IMR-90 (cell line): Measurements from ENCODE around the gene ANKRD63. TPM values are rescaled to one million over a fixed set of nuclear protein-coding genes. Genes with fewer than 3 reads are reported as not detected.

Experiments used
- ATAC-seq: fragments of 200-7000 bp; cut with Tn5 transposase; 2 replicates; pipeline ENCODE4 v1.9.1; 2020; ENCODE audit warnings: low read depth, mild to moderate bottlenecking, moderate library complexity
- BruUV-seq: library from RNA; stranded (reverse); fragments of 400-500 nt; replicated peaks from 2 replicates; lab custom pipeline; 2021; lab: Mats Ljungman, UMichigan
- CTCF ChIA-PET: fragments of 300-600 bp; formaldehyde crosslinking; extraction: SDS; loops from one replicate; lab custom pipeline; 2021; ENCODE audit warnings: antibody characterized with exemption; lab: Yijun Ruan, JAX
- POLR2A ChIA-PET: fragments of 300-600 bp; sonication (Branson Sonifier 250); formaldehyde crosslinking; loops from one replicate; lab custom pipeline; 2022; ENCODE audit warnings: antibody characterized with exemption; ENCODE audit not compliant: unreplicated experiment; lab: Charles Lee
- DNase-seq: peaks from one replicate; pipeline ENCODE4 v3.0.0; 2013
- H2AFZ ChIP-seq: replicated peaks from 2 replicates; pipeline ENCODE3; 2013; ENCODE audit warnings: low read length, mild to moderate bottlenecking; ENCODE audit not compliant: poor library complexity
- H2AK5ac ChIP-seq: 2 replicates; pipeline ENCODE4 v1.6.1; 2013; ENCODE audit warnings: low read depth, low read length, inconsistent platforms
- H2AK9ac ChIP-seq: replicated peaks from 2 replicates; pipeline ENCODE3; 2013; ENCODE audit warnings: mild to moderate bottlenecking, low read depth, low read length, moderate library complexity; ENCODE audit not compliant: poor library complexity
- H2BK120ac ChIP-seq: 2 replicates; pipeline ENCODE4 v1.6.1; 2013; ENCODE audit warnings: low read depth, low read length, inconsistent platforms
- H2BK15ac ChIP-seq: 3 replicates; pipeline ENCODE4 v1.6.1; 2013; ENCODE audit warnings: low read depth, low read length, inconsistent platforms
- H2BK20ac ChIP-seq: 2 replicates; pipeline ENCODE4 v1.6.1; 2013; ENCODE audit warnings: low read depth, mild to moderate bottlenecking, inconsistent platforms, low read length, moderate library complexity
- H2BK5ac ChIP-seq: 2 replicates; pipeline ENCODE4 v1.6.1; 2013; ENCODE audit warnings: mild to moderate bottlenecking, low read depth, low read length, inconsistent platforms; ENCODE audit not compliant: poor library complexity, severe bottlenecking
- H3K14ac ChIP-seq: replicated peaks from 2 replicates; pipeline ENCODE4 v1.6.1; 2013; ENCODE audit warnings: low read depth, low read length, inconsistent platforms
- H3K18ac ChIP-seq: 2 replicates; pipeline ENCODE4 v1.6.1; 2013; ENCODE audit warnings: low read depth, low read length, control low read depth
- H3K23ac ChIP-seq: 2 replicates; pipeline ENCODE4 v1.6.1; 2013; ENCODE audit warnings: low read depth, low read length, inconsistent platforms
- H3K27ac ChIP-seq: 2 replicates; pipeline ENCODE4 v1.5.1; 2013; ENCODE audit warnings: mild to moderate bottlenecking, control low read depth, low read length; ENCODE audit not compliant: insufficient read depth
- H3K27me3 ChIP-seq: 2 replicates; pipeline ENCODE4 v1.6.1; 2013; ENCODE audit warnings: low read length; ENCODE audit not compliant: control insufficient read depth, insufficient read depth
- H3K36me3 ChIP-seq: 2 replicates; pipeline ENCODE4 v1.6.1; 2013; ENCODE audit warnings: low read length, mixed read lengths; ENCODE audit not compliant: control insufficient read depth, insufficient read depth
- H3K4ac ChIP-seq: 2 replicates; pipeline ENCODE4 v1.6.1; 2013; ENCODE audit warnings: low read depth, low read length, inconsistent platforms
- H3K4me1 ChIP-seq: 2 replicates; pipeline ENCODE4 v1.6.1; 2013; ENCODE audit warnings: low read length, mixed read lengths; ENCODE audit not compliant: control insufficient read depth, insufficient read depth
- H3K4me2 ChIP-seq: 2 replicates; pipeline ENCODE4 v1.6.1; 2013; ENCODE audit warnings: low read depth, mild to moderate bottlenecking, control low read depth, low read length, moderate library complexity
- H3K4me3 ChIP-seq: 2 replicates; pipeline ENCODE4 v1.5.1; 2013; ENCODE audit warnings: low read depth, mild to moderate bottlenecking, control low read depth, low read length, moderate library complexity; ENCODE audit not compliant: insufficient read depth
- H3K56ac ChIP-seq: 2 replicates; pipeline ENCODE4 v1.6.1; 2013; ENCODE audit warnings: low read length, inconsistent platforms; ENCODE audit not compliant: insufficient read depth; ENCODE audit errors: extremely low read depth
- H3K79me1 ChIP-seq, 2 experiments: 2 replicates each; pipeline ENCODE4 v1.6.1; 2013; ENCODE audit warnings: low read length in 2 of 2, inconsistent platforms in 1 of 2, low read depth in 1 of 2
- H3K9ac ChIP-seq: 2 replicates; pipeline ENCODE4 v1.6.1; 2013; ENCODE audit warnings: low read depth, low read length, control low read depth
- H3K9me1 ChIP-seq: 2 replicates; pipeline ENCODE4 v1.6.1; 2013; ENCODE audit warnings: low read length, inconsistent platforms; ENCODE audit not compliant: insufficient read depth
- H3K9me3 ChIP-seq: 2 replicates; pipeline ENCODE4 v1.6.1; 2013; ENCODE audit warnings: low read length; ENCODE audit not compliant: control insufficient read depth, insufficient read depth
- H4K20me1 ChIP-seq: 2 replicates; pipeline ENCODE4 v1.6.1; 2013; ENCODE audit warnings: low read length, inconsistent platforms; ENCODE audit not compliant: insufficient read depth
- H4K5ac ChIP-seq: 2 replicates; pipeline ENCODE4 v1.6.1; 2013; ENCODE audit warnings: mild to moderate bottlenecking, low read depth, low read length, control low read depth
- H4K8ac ChIP-seq, 2 experiments: 2 replicates each; pipeline ENCODE4 v1.6.1; 2013; ENCODE audit warnings: low read depth in 2 of 2, low read length in 2 of 2, control low read depth in 1 of 2, inconsistent platforms in 1 of 2
- H4K91ac ChIP-seq: 2 replicates; pipeline ENCODE4 v1.6.1; 2013; ENCODE audit warnings: low read depth, low read length, inconsistent platforms; ENCODE audit not compliant: insufficient read depth
- BHLHE40 ChIP-seq: fragments of 150-350 bp; IDR thresholded peaks from 2 replicates; pipeline ENCODE4 v1.6.1; 2016; ENCODE audit warnings: mild to moderate bottlenecking, low read depth, low read length
- FOS ChIP-seq: fragments of 150-350 bp; IDR thresholded peaks from 2 replicates; pipeline ENCODE4 v1.6.1; 2016; ENCODE audit warnings: low read depth, low read length
- MAZ ChIP-seq: IDR thresholded peaks from 2 replicates; pipeline ENCODE4 v1.6.1; 2012; ENCODE audit warnings: low read depth, mild to moderate bottlenecking, low read length, improper control_type of control experiment, moderate library complexity, borderline replicate concordance
- MXI1 ChIP-seq: IDR thresholded peaks from 2 replicates; pipeline ENCODE4 v1.6.1; 2012; ENCODE audit warnings: low read depth, mild to moderate bottlenecking, low read length, moderate library complexity, borderline replicate concordance
- NFE2L2 ChIP-seq: fragments of 150-350 bp; IDR thresholded peaks from 2 replicates; pipeline ENCODE4 v1.6.1; 2016; ENCODE audit warnings: low read depth, mild to moderate bottlenecking, low read length
- POLR2A ChIP-seq: IDR thresholded peaks from 2 replicates; pipeline ENCODE4 v1.6.1; 2012; ENCODE audit warnings: mild to moderate bottlenecking, low read depth, low read length
- RCOR1 ChIP-seq: IDR thresholded peaks from 2 replicates; pipeline ENCODE4 v1.6.1; 2012; ENCODE audit warnings: mild to moderate bottlenecking, low read length, improper control_type of control experiment; ENCODE audit not compliant: insufficient replicate concordance
- SMC3 ChIP-seq: fragments of 150-350 bp; IDR thresholded peaks from 2 replicates; pipeline ENCODE4 v1.6.1; 2016; ENCODE audit warnings: low read depth, mild to moderate bottlenecking, antibody characterized with exemption, low read length, moderate library complexity
- USF2 ChIP-seq: fragments of 150-350 bp; IDR thresholded peaks from 2 replicates; pipeline ENCODE4 v1.6.1; 2017; ENCODE audit warnings: mild to moderate bottlenecking, antibody characterized with exemption, low read length, low read depth
- WGBS, 2 experiments: methylation state at CpG; one replicate each; pipeline versions ENCODE4 v1.1.5 to v1.1.7; 2013; ENCODE audit warnings: missing lambda C conversion rate in 2 of 2; ENCODE audit not compliant: insufficient read length in 1 of 2; ENCODE audit errors: extremely low coverage in 2 of 2; 5-methylcytosine and 5-hydroxymethylcytosine counted together
- dilution Hi-C: fragments of 300-500 bp; cut with HindIII; formaldehyde crosslinking; loops from one replicate; pipeline ENCODE4 v1.14.3; 2018; ENCODE audit warnings: low sequenced_read_pairs; ENCODE audit not compliant: unreplicated experiment
- in situ Hi-C: fragments of 300-500 bp; cut with MboI; formaldehyde crosslinking; loops from 3 replicates; pipeline ENCODE4 v1.14.3; 2019; ENCODE audit warnings: low sequenced_read_pairs, inconsistent platforms, mixed read lengths
- intact Hi-C: fragments of 100-400 bp; cut with micrococcal nuclease; formaldehyde crosslinking; loops from 2 replicates; pipeline ENCODE4 v1.10.0; 2022
- polyA plus RNA-seq, 3 experiments: library from polyadenylated mRNA; depleted of rRNA; stranded (reverse); fragments of >200 nt; gene quantifications; 2 replicates each; pipeline ENCODE4 v1.2.3, GENCODE V29; 2012; ENCODE audit warnings: low replicate concordance in 1 of 3
- total RNA-seq: library from RNA; depleted of rRNA; stranded (reverse); fragments of >200 nt; gene quantifications from 2 replicates; pipeline ENCODE4 v1.2.3, GENCODE V29; 2012
- TF ChIP-seq, protein P1 (sequence below): conservative IDR thresholded peaks from 2 replicates; pipeline ENCODE4 v1.5.1; 2012; ENCODE audit warnings: mild to moderate bottlenecking, low read depth, low read length, improper control_type of control experiment
- TF ChIP-seq, protein P2 (sequence below): fragments of 150-350 bp; IDR thresholded peaks from 2 replicates; pipeline ENCODE4 v1.6.1; 2016; ENCODE audit warnings: low read depth, mild to moderate bottlenecking, low read length, moderate library complexity, borderline replicate concordance

The ANKRD63 gene
- total and polyA plus RNA-seq, 2 of the 4 experiments (the other 2 are of a cell fraction): not detected

DNA sequence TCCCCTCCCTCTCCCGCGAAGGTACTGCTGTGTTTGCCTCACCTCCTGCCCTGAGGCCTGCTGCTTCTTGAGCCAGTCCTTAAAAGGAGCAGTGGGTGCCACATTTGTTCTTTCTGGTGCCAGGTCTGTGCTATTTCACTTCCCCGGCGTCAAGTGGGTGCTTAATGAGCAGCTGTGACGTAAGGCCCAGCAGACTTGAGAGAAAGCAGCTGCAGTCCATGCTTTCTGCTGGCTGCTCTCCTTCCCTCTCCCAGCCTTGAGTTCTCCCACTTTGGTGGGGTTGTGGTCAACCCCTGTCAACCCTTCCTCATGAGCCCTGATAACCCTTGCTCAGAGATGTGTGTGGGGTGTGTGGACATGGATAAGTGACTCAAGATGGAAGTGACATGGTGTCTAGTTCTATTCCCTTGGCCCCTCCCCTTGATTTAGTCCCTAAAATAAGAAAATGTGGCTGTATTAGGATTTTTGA lies 47.5 kb upstream of the ANKRD63 start:
- peak overlapping the region; percentile 27 for H2AFZ ChIP-seq
- no peak overlapping the region for H3K18ac ChIP-seq
- H3K4me1 ChIP-seq: peaks cover 49% of the 10 kb centered on the region
- H3K79me1 ChIP-seq: peaks cover 27 to 80% of the 10 kb centered on the region in 2 experiments
- peak overlapping the region; percentile 28; the same call in 1 of the 2 replicates for H2BK120ac ChIP-seq
- H3K4ac ChIP-seq: peak overlapping the region; percentile 61
- no peak overlapping the region for H3K4me3 ChIP-seq
- no peak overlapping the region for H3K4me2 ChIP-seq
- H2BK5ac ChIP-seq: peak overlapping the region; percentile 74
- peak overlapping the region in 1 of 2 experiments; percentile 41; a peak in 1 of 4 replicates for H4K8ac ChIP-seq
- TF ChIP-seq, protein P1, sequence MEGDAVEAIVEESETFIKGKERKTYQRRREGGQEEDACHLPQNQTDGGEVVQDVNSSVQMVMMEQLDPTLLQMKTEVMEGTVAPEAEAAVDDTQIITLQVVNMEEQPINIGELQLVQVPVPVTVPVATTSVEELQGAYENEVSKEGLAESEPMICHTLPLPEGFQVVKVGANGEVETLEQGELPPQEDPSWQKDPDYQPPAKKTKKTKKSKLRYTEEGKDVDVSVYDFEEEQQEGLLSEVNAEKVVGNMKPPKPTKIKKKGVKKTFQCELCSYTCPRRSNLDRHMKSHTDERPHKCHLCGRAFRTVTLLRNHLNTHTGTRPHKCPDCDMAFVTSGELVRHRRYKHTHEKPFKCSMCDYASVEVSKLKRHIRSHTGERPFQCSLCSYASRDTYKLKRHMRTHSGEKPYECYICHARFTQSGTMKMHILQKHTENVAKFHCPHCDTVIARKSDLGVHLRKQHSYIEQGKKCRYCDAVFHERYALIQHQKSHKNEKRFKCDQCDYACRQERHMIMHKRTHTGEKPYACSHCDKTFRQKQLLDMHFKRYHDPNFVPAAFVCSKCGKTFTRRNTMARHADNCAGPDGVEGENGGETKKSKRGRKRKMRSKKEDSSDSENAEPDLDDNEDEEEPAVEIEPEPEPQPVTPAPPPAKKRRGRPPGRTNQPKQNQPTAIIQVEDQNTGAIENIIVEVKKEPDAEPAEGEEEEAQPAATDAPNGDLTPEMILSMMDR: no peak
- TF ChIP-seq NFE2L2 (no peak), MAZ (no peak), USF2 (no peak), POLR2A (no peak; the same call in 1 of the 2 replicates), FOS (no peak), RCOR1 (no peak), SMC3 (no peak), BHLHE40 (no peak), MXI1 (no peak)
- TF ChIP-seq, protein P2, sequence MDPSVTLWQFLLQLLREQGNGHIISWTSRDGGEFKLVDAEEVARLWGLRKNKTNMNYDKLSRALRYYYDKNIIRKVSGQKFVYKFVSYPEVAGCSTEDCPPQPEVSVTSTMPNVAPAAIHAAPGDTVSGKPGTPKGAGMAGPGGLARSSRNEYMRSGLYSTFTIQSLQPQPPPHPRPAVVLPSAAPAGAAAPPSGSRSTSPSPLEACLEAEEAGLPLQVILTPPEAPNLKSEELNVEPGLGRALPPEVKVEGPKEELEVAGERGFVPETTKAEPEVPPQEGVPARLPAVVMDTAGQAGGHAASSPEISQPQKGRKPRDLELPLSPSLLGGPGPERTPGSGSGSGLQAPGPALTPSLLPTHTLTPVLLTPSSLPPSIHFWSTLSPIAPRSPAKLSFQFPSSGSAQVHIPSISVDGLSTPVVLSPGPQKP: no peak
- no TSS peak for BruUV-seq
- H3K23ac ChIP-seq: peak overlapping the region; percentile 61; the same call in 1 of the 2 replicates
- peak overlapping the region; percentile 24; the same call in 1 of the 2 replicates for H3K27ac ChIP-seq
- peak overlapping the region; percentile 4; the same call in 1 of the 2 replicates for H4K5ac ChIP-seq
- POLR2A ChIA-PET: interaction anchor here (0.6 to 1.2 kb wide), 5 partner anchors 9 to 114 kb away, joined by 3 to 5 read pairs (median 3); partner anchors contain the start of gene CCDC9B
- dilution Hi-C loops: no loop called here
- in situ Hi-C loops: no loop called here
- H2AK5ac ChIP-seq: peak overlapping the region; percentile 91
- ATAC-seq: 0 out of 2 replicates have a peak, but pooled peaks have one; percentile 1
- no peaks in the 10 kb centered on the region for H3K27me3 ChIP-seq
- H3K9me3 ChIP-seq: no peaks in the 10 kb centered on the region
- peak overlapping the region; percentile 47 for H4K91ac ChIP-seq
- H2BK20ac ChIP-seq: 0 out of 2 replicates have a peak overlapping the region, but pooled peaks have one; percentile 12
- peaks cover 4% of the 10 kb centered on the region for H3K36me3 ChIP-seq
- no peak overlapping the region for H3K56ac ChIP-seq
- intact Hi-C loops: no loop called here
- H2BK15ac ChIP-seq: peak overlapping the region; percentile 38; the same call in 1 of the 3 replicates
- H4K20me1 ChIP-seq: peaks cover 4% of the 10 kb centered on the region; the same call in 1 of the 2 replicates
- DNase-seq: peak; percentile 66
- CTCF ChIA-PET: no interaction called here
- H2AK9ac ChIP-seq: peak overlapping the region; percentile 69
- H3K9me1 ChIP-seq: peaks cover 41% of the 10 kb centered on the region
- peak overlapping the region; percentile 69 for H3K14ac ChIP-seq
- no peak overlapping the region for H3K9ac ChIP-seq
- no CpG with 5 or more reads among the region's 5 CpGs for WGBS, 2 experiments
